HG03558 (cell line): ENCODE data around the gene AP2A2.

Source experiments
- ATAC-seq: cut with Tn5 transposase; IDR thresholded peaks from one replicate; pipeline ENCODE4 v1.9.1; 2021; ENCODE audit warnings: moderate number of reproducible peaks; ENCODE audit not compliant: unreplicated experiment; ENCODE audit errors: extremely low read depth

The AP2A2 gene

GRCh38 chr11:1050581-1051355, 125.1 kb downstream of the AP2A2 start:
- ATAC-seq = no peak

GRCh38 chr11:1051356-1052132, 125.9 kb downstream of the AP2A2 start:
- no peak for ATAC-seq

- no peak for ATAC-seq
These were observed 126.7 kb downstream of the AP2A2 start for GRCh38 chr11:1052133-1053011.

GRCh38 chr11:1053121-1053901, 127.6 kb downstream of the AP2A2 start:
- ATAC-seq = no peak

- no peak for ATAC-seq
These were observed 128.8 kb downstream of the AP2A2 start for GRCh38 chr11:1054143-1055108.

GRCh38 chr11:1055109-1055703, 129.5 kb downstream of the AP2A2 start:
- ATAC-seq = no peak

GRCh38 chr11:1055990-1056771, 130.5 kb downstream of the AP2A2 start:
- ATAC-seq = no peak

GRCh38 chr11:1057806-1058205, 132.1 kb downstream of the AP2A2 start:
- no peak for ATAC-seq

GRCh38 chr11:1059759-1060158, 134.1 kb downstream of the AP2A2 start:
- no peak for ATAC-seq

GRCh38 chr11:1060410-1060809, 134.7 kb downstream of the AP2A2 start:
- no peak for ATAC-seq

- ATAC-seq = no peak
These were observed 135.4 kb downstream of the AP2A2 start for GRCh38 chr11:1060852-1061616.
